ENCODE data around the gene ADAMTS12.

The ADAMTS12 gene

DNA sequence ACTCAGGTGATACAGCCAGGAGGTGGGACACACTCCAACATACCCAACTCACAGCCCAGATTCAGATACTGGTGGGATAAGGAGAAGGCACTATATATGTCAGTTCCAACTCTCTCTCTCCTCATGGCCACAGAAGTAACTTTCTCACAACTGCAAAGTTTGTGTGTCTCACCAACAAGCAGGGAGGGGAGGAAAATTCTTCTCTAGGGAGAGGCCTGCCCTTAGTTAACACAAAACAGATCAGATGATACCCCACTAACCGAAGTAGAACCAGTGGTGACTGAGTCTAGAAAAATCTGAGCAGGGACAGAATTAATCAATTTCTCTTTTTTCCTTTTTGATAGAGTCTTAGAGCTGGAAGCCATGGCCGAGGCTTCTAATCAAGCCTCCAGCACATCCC lies 133.1 kb downstream of the ADAMTS12 start:
- DNase-seq (ENCODE audit: low read depth in 2 of 2): no peak

- DNase-seq (ENCODE audit: low read depth in 2 of 2): no peak
Observed at GRCh38 chr5:33756491-33756890, 135.3 kb downstream of the ADAMTS12 start.

GRCh38 chr5:33755231-33755630 lies 136.6 kb downstream of the ADAMTS12 start:
- DNase-seq (ENCODE audit: low read depth in 2 of 2): no peak

GRCh38 chr5:33753704-33754103 lies 138.1 kb downstream of the ADAMTS12 start:
- DNase-seq (ENCODE audit: low read depth in 2 of 2): no peak

DNA sequence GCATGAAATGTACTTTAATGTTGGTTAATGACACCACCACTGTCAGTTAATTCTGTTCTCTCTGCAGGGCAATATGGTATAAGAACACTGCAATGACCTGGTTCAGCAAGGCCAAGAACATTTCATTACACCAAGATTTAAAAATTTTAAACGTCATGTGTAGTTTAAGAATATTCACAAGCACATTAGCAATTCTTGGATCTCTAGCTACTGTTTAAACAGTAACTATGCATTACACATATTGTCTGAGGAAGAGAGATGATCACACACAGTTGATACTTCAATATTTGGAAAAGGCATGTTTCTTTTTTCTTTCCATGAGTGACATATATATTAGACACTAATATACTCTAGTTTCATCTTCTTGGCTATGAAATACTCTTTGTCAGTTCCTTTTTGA lies 143.0 kb downstream of the ADAMTS12 start:
- DNase-seq (ENCODE audit: low read depth in 2 of 2): no peak

GRCh38 chr5:33745101-33745770 lies 146.6 kb downstream of the ADAMTS12 start:
- no peak for DNase-seq (ENCODE audit: low read depth in 2 of 2)

GRCh38 chr5:33743099-33743498 lies 148.7 kb downstream of the ADAMTS12 start:
- no peak for DNase-seq (ENCODE audit: low read depth in 2 of 2)

- DNase-seq (ENCODE audit: low read depth in 2 of 2): no peak
Observed at GRCh38 chr5:33742181-33742580, 149.6 kb downstream of the ADAMTS12 start.

DNA sequence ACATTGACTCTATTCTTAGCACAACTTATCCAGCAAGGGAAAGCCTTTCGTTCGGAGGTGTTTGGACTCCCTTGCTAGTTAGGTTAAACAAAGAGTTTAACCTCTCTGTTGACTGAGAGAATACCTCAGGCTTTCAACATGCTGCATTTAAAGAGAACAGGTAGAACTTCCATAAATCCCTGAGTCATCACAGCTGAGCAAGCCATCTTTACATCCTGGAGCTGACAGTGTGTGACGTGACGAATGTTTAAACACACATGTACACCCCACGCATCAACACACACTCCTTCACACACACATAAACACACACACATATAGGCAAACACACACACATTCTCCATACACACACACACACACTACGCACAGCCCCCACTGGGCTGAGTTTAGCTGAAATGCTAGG lies 152.8 kb downstream of the ADAMTS12 start:
- no peak for DNase-seq (ENCODE audit: low read depth in 2 of 2)

DNA sequence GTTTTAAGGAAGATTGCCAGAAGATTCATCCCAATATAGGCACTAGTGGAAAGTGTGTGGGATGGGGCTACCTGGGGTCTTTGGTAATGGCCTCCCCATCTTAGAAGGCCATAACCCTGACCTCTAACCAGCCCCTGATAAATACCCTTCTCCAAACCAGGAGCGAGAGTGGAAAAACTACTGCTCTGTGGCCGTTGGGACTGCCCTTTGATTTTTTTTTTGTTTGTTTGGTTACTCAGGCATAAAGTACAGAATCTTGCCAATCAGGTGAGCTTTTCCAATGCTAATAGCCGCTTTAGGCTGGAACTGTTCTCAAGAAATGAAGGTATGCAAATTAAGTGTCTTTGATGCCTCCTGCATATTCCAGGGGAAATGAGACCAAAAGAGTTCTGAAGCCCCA lies 153.7 kb downstream of the ADAMTS12 start:
- DNase-seq (ENCODE audit: low read depth in 2 of 2): no peak

DNA sequence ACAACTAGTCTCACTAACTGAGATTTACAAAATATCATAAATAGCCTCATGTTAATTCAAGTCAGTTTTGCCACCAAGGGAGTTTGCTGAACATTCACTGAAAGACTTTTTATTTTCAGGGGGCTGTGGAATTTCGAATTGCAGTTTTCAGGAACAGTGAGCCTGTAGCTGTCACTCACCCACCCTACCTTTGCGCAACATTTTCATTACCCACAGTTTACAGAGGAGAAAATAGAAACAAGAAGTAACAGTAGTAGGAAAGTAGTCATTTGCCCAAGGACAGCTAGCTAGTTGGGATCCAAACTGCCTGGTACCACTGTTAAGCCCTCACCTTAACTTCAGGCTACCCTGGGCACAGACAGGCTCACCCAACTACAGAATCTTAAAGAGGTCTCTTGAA lies 154.1 kb downstream of the ADAMTS12 start:
- no peak for DNase-seq (ENCODE audit: low read depth in 2 of 2)

GRCh38 chr5:33737284-33737683 lies 154.5 kb downstream of the ADAMTS12 start:
- DNase-seq (ENCODE audit: low read depth in 2 of 2): no peak

- no peak for DNase-seq (ENCODE audit: low read depth in 2 of 2)
Observed at GRCh38 chr5:33736510-33736909, 155.3 kb downstream of the ADAMTS12 start.

- DNase-seq (ENCODE audit: low read depth in 2 of 2): no peak
Observed at GRCh38 chr5:33735072-33735471, 156.7 kb downstream of the ADAMTS12 start.

DNA sequence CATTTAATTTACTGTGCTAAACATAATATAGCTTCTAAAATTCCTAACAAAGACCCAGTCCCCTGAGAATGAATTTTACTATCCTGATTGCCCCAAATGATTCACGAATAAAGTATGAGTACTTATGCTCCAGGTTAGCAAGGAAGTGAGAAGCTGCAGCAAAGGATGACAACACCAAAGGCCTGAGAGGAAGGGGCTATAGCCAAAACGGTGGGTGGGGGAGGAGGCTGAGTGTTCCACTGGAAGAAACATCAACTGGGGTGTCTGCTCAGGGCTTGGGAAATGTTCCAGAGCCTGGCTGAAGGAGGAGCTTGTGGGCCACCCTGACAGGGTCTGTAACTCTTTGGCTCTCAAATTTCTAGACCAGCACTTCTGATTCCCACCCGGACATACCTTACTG lies 157.3 kb downstream of the ADAMTS12 start:
- DNase-seq (ENCODE audit: low read depth in 2 of 2): no peak

DNA sequence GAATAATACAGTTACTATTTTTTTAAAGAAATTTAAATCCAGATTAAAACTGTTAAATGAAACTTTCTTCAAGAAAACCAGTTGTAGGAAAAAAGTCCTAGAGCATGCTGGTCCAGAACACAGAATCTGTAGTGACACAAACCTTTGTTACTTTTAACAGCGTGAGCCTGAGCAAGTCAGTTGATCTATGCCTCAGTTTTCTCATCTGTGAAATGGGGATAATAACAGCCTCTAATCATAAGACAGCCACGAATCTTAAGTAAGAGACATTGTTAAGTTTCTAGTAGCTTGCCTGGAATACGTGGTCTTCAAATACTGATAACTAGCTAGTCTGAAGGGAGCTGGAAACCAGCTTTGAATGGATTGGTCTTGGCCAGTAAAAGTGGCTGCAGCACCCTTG lies 158.6 kb downstream of the ADAMTS12 start:
- DNase-seq (ENCODE audit: low read depth in 2 of 2): no peak

GRCh38 chr5:33726422-33727165 lies 165.2 kb downstream of the ADAMTS12 start:
- no peak for DNase-seq (ENCODE audit: low read depth in 2 of 2)

GRCh38 chr5:33725806-33726205 lies 166.0 kb downstream of the ADAMTS12 start:
- no peak for DNase-seq (ENCODE audit: low read depth in 2 of 2)

- DNase-seq (ENCODE audit: low read depth in 2 of 2): no peak
Observed at GRCh38 chr5:33721491-33722200, 170.1 kb downstream of the ADAMTS12 start.

GRCh38 chr5:33720176-33720575 lies 171.6 kb downstream of the ADAMTS12 start:
- no peak for DNase-seq (ENCODE audit: low read depth in 2 of 2)

- no peak for DNase-seq (ENCODE audit: low read depth in 2 of 2)
Observed at GRCh38 chr5:33719769-33720168, 172.0 kb downstream of the ADAMTS12 start.

DNA sequence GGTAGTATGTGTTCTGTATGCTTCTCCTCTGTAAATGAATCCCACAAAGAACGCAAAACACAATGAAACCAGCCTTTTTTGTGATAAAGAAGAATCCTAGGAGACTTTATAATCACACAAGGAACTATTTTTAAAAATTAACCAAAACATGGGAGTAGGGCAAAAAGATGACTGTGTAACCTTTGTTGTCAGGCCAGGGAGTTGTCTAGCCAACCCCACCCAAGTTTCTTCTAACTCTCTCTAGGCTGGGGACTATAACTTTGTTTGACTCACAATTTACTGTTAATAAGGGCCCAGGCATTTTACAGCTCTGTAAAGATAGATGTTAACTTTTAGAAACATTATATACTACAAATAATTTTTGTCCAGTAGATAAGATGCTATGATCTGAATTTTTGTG lies 176.1 kb downstream of the ADAMTS12 start:
- no peak for DNase-seq (ENCODE audit: low read depth in 2 of 2)
